ENCODE data around the gene ABCF2. TPM values are rescaled to one million over a fixed set of nuclear protein-coding genes. Genes with fewer than 3 reads are reported as not detected.

The ABCF2 gene
- total and polyA plus RNA-seq, 2 of the 4 experiments (the other 2 are of a cell fraction), result 46.2 to 103 TPM

- TF ChIP-seq USF2 (IDR thresholded peaks at IDR 0.05; ENCODE audit: low read depth, low read length) (no peak), RFX5 (IDR thresholded peaks at IDR 0.05; ENCODE audit: low read depth, low read length) (no peak), CEBPB (IDR thresholded peaks at IDR 0.05; ENCODE audit: low read depth, low read length) (no peak), ELK1 (IDR thresholded peaks at IDR 0.05; ENCODE audit: borderline replicate concordance, low read depth, low read length) (no peak), CTCF (conservative IDR thresholded peaks at IDR 0.05; ENCODE audit: low read depth, low read length) (no peak), CHD1 (IDR thresholded peaks at IDR 0.05; ENCODE audit: low read depth, low read length) (no peak), RCOR1 (IDR thresholded peaks at IDR 0.05; ENCODE audit: insufficient replicate concordance, low read length) (no peak), POLR2A (IDR thresholded peaks at IDR 0.05; ENCODE audit: low read depth, low read length) (no peak), RAD21 (IDR thresholded peaks at IDR 0.05; ENCODE audit: low read length) (no peak), MAFK (IDR thresholded peaks at IDR 0.05; ENCODE audit: low read depth, low read length) (no peak), SMC3 (IDR thresholded peaks at IDR 0.05; ENCODE audit: low read depth, low read length) (no peak)
- DNase-seq, result no peak
- Histone ChIP-seq H3K27me3 (ENCODE audit: control insufficient read depth, insufficient read depth, low read length) (peaks cover 49% of the 10 kb centered on the region), H2AK5ac (ENCODE audit: low read depth, low read length) (no peak overlapping the region), H2BK120ac (ENCODE audit: low read depth, low read length) (no peak overlapping the region), H3K56ac (ENCODE audit: extremely low read depth, insufficient read depth, low read length) (no peak overlapping the region), H3K4ac (ENCODE audit: low read depth, low read length) (no peak overlapping the region), H3K4me1 (ENCODE audit: control insufficient read depth, insufficient read depth, low read length) (no peaks in the 10 kb centered on the region), H3K79me1 (ENCODE audit: low read depth in 1 of 2, low read length in 2 of 2) (no peaks in the 10 kb centered on the region), H3K27ac (ENCODE audit: insufficient read depth, low read length) (no peak overlapping the region), H3K14ac (replicated peaks; ENCODE audit: low read depth, low read length) (no peak overlapping the region), H2BK20ac (ENCODE audit: low read depth, low read length) (no peak overlapping the region), H3K36me3 (ENCODE audit: control insufficient read depth, insufficient read depth, low read length) (no peaks in the 10 kb centered on the region), H2BK5ac (ENCODE audit: low read depth, low read length, poor library complexity, severe bottlenecking) (no peak overlapping the region), H3K9me3 (ENCODE audit: control insufficient read depth, insufficient read depth, low read length) (no peaks in the 10 kb centered on the region), H3K4me3 (ENCODE audit: insufficient read depth, low read depth, low read length) (no peak overlapping the region), H4K5ac (ENCODE audit: low read depth, low read length) (no peak overlapping the region), H3K9ac (ENCODE audit: low read depth, low read length) (no peak overlapping the region), H2AK9ac (replicated peaks; ENCODE audit: low read depth, low read length, poor library complexity) (no peak overlapping the region), H2BK15ac (ENCODE audit: low read depth, low read length) (no peak overlapping the region), H3K9me1 (ENCODE audit: insufficient read depth, low read length) (no peaks in the 10 kb centered on the region), H3K23ac (ENCODE audit: low read depth, low read length) (no peak overlapping the region), H4K8ac (ENCODE audit: low read depth in 2 of 2, low read length in 2 of 2) (no peak overlapping the region), H3K4me2 (ENCODE audit: low read depth, low read length) (no peak overlapping the region), H3K18ac (ENCODE audit: low read depth, low read length) (no peak overlapping the region), H2AFZ (replicated peaks; ENCODE audit: low read length, poor library complexity) (no peak overlapping the region), H4K20me1 (ENCODE audit: insufficient read depth, low read length) (no peaks in the 10 kb centered on the region), H4K91ac (ENCODE audit: insufficient read depth, low read depth, low read length) (no peak overlapping the region)
- no peak for ATAC-seq (ENCODE audit: low read depth)
- WGBS, 2 experiments (ENCODE audit: extremely low coverage in 2 of 2, insufficient read length in 1 of 2), result 92% methylated on average over 2 of the region's 11 CpGs; no CpG with 5 or more reads in 1 of the 2 experiments
- CTCF ChIA-PET, result no interaction called here
- intact Hi-C loops (cut with micrococcal nuclease) (no loop called here), in situ Hi-C loops (cut with MboI; ENCODE audit: low sequenced_read_pairs) (no loop called here), dilution Hi-C loops (cut with HindIII; ENCODE audit: low sequenced_read_pairs, unreplicated experiment) (no loop called here)
- POLR2A ChIA-PET (ENCODE audit: unreplicated experiment), result no interaction called here
- no TSS peak for BruUV-seq (replicated peaks)
Observed at GRCh38 chr7:151260471-151260870, 33.5 kb upstream of the ABCF2 start.

All from IMR-90 (cell line).